ENCODE measurements around the gene CGAS. TPM values are rescaled to one million over a fixed set of nuclear protein-coding genes. Genes with fewer than 3 reads are reported as not detected.

The CGAS gene
- total and polyA plus RNA-seq, 9 of the 15 experiments (the other 6 are each of a cell fraction or from before 2014, with no cell fraction given): 0.01 to 0.32 (median 0.06) TPM; not detected in 2

DNA sequence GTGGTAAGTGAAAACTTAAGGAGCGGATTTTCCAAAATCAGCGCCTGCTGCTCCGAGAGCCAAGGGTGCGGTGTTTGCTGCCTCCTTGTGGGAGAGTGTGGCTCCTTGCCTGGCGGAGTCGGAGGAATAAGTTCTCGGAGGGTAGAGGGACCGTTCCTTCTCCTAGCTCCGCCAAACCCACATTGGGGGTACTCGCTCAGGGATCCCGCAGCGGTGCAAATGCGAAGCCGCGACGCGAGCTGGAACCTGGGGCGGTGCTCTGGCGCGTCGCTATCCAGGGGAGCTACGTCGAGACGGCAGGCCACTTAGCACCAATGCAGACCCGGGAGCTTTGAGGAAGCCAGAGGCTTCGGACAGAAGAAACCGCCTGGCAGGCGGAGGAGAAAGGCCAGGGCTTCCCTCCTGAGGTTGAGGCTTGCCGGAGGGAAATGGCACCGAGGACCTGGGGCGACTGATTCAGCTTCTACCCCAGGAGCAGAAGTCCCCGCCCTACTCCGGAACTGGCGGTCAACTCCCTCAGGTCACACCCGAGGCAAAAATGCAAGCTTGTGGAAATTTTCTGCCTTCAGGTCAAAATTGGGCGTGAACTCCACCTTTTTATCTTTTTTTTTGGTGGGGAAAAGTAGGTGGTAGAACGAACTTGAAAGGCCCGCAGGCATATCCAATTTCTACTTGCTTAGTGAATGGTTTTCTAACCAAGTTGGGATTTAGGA is 63.1 kb downstream of the CGAS start (continued):
- TF ChIP-seq NCOA4 (IDR thresholded peaks at IDR 0.05; ENCODE audit: partially characterized antibody) (no peak), FOS (IDR thresholded peaks at IDR 0.05; ENCODE audit: extremely low read depth, insufficient read length) (no peak), MCM7 (IDR thresholded peaks at IDR 0.05) (no peak), ZNF175 (CRISPR knock-in tag; IDR thresholded peaks at IDR 0.05; ENCODE audit: low read depth) (no peak), CXXC5 (CRISPR knock-in tag; IDR thresholded peaks at IDR 0.05) (peak; percentile 62), ZNF140 (CRISPR knock-in tag; IDR thresholded peaks at IDR 0.05) (no peak), RNF2 (IDR thresholded peaks at IDR 0.05) (peak; percentile 81), KHSRP (IDR thresholded peaks at IDR 0.05) (no peak), CREB1 (IDR thresholded peaks at IDR 0.05) (no peak), CREB1 (CRISPR knock-in tag; IDR thresholded peaks at IDR 0.05) (peak; percentile 43; the same call in 1 of the 2 replicates), MEF2D (tag; conservative IDR thresholded peaks at IDR 0.05; ENCODE audit: low read depth) (no peak)
- TF ChIP-seq, protein P1, sequence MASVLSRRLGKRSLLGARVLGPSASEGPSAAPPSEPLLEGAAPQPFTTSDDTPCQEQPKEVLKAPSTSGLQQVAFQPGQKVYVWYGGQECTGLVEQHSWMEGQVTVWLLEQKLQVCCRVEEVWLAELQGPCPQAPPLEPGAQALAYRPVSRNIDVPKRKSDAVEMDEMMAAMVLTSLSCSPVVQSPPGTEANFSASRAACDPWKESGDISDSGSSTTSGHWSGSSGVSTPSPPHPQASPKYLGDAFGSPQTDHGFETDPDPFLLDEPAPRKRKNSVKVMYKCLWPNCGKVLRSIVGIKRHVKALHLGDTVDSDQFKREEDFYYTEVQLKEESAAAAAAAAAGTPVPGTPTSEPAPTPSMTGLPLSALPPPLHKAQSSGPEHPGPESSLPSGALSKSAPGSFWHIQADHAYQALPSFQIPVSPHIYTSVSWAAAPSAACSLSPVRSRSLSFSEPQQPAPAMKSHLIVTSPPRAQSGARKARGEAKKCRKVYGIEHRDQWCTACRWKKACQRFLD (CRISPR knock-in tag; IDR thresholded peaks at IDR 0.05): 0 out of 2 replicates have a peak, but pooled peaks have one; percentile 55
- TF ChIP-seq, protein P2, sequence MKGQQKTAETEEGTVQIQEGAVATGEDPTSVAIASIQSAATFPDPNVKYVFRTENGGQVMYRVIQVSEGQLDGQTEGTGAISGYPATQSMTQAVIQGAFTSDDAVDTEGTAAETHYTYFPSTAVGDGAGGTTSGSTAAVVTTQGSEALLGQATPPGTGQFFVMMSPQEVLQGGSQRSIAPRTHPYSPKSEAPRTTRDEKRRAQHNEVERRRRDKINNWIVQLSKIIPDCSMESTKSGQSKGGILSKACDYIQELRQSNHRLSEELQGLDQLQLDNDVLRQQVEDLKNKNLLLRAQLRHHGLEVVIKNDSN (CRISPR knock-in tag; IDR thresholded peaks at IDR 0.05): no peak
- TF ChIP-seq, protein P3, sequence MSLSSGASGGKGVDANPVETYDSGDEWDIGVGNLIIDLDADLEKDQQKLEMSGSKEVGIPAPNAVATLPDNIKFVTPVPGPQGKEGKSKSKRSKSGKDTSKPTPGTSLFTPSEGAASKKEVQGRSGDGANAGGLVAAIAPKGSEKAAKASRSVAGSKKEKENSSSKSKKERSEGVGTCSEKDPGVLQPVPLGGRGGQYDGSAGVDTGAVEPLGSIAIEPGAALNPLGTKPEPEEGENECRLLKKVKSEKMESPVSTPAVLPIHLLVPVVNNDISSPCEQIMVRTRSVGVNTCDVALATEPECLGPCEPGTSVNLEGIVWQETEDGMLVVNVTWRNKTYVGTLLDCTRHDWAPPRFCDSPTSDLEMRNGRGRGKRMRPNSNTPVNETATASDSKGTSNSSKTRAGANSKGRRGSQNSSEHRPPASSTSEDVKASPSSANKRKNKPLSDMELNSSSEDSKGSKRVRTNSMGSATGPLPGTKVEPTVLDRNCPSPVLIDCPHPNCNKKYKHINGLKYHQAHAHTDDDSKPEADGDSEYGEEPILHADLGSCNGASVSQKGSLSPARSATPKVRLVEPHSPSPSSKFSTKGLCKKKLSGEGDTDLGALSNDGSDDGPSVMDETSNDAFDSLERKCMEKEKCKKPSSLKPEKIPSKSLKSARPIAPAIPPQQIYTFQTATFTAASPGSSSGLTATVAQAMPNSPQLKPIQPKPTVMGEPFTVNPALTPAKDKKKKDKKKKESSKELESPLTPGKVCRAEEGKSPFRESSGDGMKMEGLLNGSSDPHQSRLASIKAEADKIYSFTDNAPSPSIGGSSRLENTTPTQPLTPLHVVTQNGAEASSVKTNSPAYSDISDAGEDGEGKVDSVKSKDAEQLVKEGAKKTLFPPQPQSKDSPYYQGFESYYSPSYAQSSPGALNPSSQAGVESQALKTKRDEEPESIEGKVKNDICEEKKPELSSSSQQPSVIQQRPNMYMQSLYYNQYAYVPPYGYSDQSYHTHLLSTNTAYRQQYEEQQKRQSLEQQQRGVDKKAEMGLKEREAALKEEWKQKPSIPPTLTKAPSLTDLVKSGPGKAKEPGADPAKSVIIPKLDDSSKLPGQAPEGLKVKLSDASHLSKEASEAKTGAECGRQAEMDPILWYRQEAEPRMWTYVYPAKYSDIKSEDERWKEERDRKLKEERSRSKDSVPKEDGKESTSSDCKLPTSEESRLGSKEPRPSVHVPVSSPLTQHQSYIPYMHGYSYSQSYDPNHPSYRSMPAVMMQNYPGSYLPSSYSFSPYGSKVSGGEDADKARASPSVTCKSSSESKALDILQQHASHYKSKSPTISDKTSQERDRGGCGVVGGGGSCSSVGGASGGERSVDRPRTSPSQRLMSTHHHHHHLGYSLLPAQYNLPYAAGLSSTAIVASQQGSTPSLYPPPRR (CRISPR knock-in tag; IDR thresholded peaks at IDR 0.05; ENCODE audit: borderline replicate concordance): no peak
- TF ChIP-seq, protein P4, sequence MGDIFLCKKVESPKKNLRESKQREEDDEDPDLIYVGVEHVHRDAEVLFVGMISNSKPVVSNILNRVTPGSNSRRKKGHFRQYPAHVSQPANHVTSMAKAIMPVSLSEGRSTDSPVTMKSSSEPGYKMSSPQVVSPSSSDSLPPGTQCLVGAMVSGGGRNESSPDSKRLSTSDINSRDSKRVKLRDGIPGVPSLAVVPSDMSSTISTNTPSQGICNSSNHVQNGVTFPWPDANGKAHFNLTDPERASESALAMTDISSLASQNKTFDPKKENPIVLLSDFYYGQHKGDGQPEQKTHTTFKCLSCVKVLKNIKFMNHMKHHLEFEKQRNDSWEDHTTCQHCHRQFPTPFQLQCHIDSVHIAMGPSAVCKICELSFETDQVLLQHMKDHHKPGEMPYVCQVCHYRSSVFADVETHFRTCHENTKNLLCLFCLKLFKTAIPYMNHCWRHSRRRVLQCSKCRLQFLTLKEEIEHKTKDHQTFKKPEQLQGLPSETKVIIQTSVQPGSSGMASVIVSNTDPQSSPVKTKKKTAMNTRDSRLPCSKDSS (IDR thresholded peaks at IDR 0.05; ENCODE audit: low read depth, partially characterized antibody): no peak
- TF ChIP-seq, protein P5, sequence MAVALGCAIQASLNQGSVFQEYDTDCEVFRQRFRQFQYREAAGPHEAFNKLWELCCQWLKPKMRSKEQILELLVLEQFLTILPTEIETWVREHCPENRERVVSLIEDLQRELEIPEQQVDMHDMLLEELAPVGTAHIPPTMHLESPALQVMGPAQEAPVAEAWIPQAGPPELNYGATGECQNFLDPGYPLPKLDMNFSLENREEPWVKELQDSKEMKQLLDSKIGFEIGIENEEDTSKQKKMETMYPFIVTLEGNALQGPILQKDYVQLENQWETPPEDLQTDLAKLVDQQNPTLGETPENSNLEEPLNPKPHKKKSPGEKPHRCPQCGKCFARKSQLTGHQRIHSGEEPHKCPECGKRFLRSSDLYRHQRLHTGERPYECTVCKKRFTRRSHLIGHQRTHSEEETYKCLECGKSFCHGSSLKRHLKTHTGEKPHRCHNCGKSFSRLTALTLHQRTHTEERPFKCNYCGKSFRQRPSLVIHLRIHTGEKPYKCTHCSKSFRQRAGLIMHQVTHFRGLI (CRISPR knock-in tag; IDR thresholded peaks at IDR 0.05): no peak
- TF ChIP-seq, protein P6, sequence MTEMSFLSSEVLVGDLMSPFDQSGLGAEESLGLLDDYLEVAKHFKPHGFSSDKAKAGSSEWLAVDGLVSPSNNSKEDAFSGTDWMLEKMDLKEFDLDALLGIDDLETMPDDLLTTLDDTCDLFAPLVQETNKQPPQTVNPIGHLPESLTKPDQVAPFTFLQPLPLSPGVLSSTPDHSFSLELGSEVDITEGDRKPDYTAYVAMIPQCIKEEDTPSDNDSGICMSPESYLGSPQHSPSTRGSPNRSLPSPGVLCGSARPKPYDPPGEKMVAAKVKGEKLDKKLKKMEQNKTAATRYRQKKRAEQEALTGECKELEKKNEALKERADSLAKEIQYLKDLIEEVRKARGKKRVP (CRISPR knock-in tag; IDR thresholded peaks at IDR 0.05): no peak

Data from K562 (cell line).